ENCODE data around the gene DNAH2. TPM values are rescaled to one million over a fixed set of nuclear protein-coding genes. Genes with fewer than 3 reads are reported as not detected.

The DNAH2 gene
- total and polyA plus RNA-seq, 2 of the 8 experiments (the other 6 are each of a cell fraction or from before 2014, with no cell fraction given): 0.13 to 0.18 TPM

DNA sequence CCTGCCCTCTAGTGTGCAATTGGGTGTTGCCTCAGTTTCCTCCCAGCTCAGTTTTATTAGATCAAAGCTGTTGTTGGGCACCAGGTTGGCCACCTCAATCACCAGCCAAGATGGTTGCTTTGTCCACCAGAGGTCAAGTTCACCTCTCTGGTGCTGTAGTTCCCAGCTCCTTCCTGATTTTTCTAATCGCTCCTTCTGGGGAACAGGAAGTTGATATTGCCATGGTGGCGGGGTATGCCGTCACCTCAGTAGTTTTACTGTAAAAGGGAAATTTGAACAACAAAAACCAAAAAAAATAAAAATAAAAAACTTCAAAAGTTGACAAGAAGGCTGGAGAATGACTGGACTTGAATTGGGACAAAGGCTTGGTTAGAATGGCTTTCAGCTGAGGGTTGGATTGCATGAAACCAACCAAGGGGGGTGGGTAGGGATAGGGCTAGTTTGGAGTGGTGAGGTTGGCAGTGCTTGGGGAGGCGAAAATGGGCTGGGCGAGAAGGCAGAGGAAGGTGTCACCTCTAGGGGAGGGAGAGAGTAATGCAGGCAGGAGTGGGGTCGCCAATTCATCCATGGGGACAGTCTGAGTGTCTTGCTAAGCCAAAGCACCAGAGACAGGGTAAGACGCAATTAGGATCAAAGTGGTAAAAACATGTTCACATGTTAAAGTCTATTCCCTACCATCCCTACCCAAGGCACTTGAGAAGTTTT, 6.3 kb upstream of the DNAH2 start (continued):
- TF ChIP-seq, protein P1, sequence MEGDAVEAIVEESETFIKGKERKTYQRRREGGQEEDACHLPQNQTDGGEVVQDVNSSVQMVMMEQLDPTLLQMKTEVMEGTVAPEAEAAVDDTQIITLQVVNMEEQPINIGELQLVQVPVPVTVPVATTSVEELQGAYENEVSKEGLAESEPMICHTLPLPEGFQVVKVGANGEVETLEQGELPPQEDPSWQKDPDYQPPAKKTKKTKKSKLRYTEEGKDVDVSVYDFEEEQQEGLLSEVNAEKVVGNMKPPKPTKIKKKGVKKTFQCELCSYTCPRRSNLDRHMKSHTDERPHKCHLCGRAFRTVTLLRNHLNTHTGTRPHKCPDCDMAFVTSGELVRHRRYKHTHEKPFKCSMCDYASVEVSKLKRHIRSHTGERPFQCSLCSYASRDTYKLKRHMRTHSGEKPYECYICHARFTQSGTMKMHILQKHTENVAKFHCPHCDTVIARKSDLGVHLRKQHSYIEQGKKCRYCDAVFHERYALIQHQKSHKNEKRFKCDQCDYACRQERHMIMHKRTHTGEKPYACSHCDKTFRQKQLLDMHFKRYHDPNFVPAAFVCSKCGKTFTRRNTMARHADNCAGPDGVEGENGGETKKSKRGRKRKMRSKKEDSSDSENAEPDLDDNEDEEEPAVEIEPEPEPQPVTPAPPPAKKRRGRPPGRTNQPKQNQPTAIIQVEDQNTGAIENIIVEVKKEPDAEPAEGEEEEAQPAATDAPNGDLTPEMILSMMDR (IDR thresholded peaks at IDR 0.05; ENCODE audit: control extremely low read depth in 1 of 3, insufficient read depth in 1 of 3, low read depth in 1 of 3, low read length in 3 of 3): peak; percentile 47 to 84 (median 76); a peak in 3 of 4 replicates
- TF ChIP-seq FOSL1 (IDR thresholded peaks at IDR 0.05; ENCODE audit: insufficient read depth, low read depth, low read length) (no peak), RAD21 (IDR thresholded peaks at IDR 0.05 in 1 of 2, conservative IDR thresholded peaks at IDR 0.05 in 1 of 2; ENCODE audit: low read depth in 2 of 2, low read length in 2 of 2) (peak; percentile 32 to 46; a peak in 3 of 4 replicates), NANOG (IDR thresholded peaks at IDR 0.05; ENCODE audit: insufficient read depth, low read depth, low read length, poor library complexity, severe bottlenecking) (no peak)
